Measurements from ENCODE around the gene DYNC1H1.

DYNC1H1 gene

GRCh38 chr14:101945171-101945570, 19.2 kb upstream of the DYNC1H1 start:
- DNase-seq, result no peak

- DNase-seq, result no peak
These were observed 16.8 kb upstream of the DYNC1H1 start for GRCh38 chr14:101947577-101947903.

- DNase-seq, result peak; percentile 100
These were observed 16.3 kb upstream of the DYNC1H1 start for GRCh38 chr14:101947904-101948665.

GRCh38 chr14:101948666-101949216, 15.6 kb upstream of the DYNC1H1 start:
- peak in 1 of 3 donors; percentile 34 for DNase-seq

- DNase-seq, result no peak
These were observed 14.3 kb upstream of the DYNC1H1 start for GRCh38 chr14:101950100-101950499.

GRCh38 chr14:101950516-101951215, 13.7 kb upstream of the DYNC1H1 start:
- no peak for DNase-seq

GRCh38 chr14:101953151-101953550, 11.2 kb upstream of the DYNC1H1 start:
- DNase-seq, result no peak

GRCh38 chr14:101954501-101954900, 9.9 kb upstream of the DYNC1H1 start:
- DNase-seq, result no peak

- no peak for DNase-seq
These were observed 8.6 kb upstream of the DYNC1H1 start for GRCh38 chr14:101955695-101956161.

- DNase-seq, result no peak
These were observed 8.0 kb upstream of the DYNC1H1 start for GRCh38 chr14:101956179-101956885.

- no peak for DNase-seq
These were observed 6.8 kb upstream of the DYNC1H1 start for GRCh38 chr14:101957406-101958234.

GRCh38 chr14:101958418-101959180, 5.8 kb upstream of the DYNC1H1 start:
- DNase-seq, result no peak

GRCh38 chr14:101959277-101959676, 5.1 kb upstream of the DYNC1H1 start:
- peak in 2 of 3 donors; percentile 33 to 39 for DNase-seq

GRCh38 chr14:101960225-101960624, 4.1 kb upstream of the DYNC1H1 start:
- DNase-seq, result peak; percentile 50 to 67 (median 55)

- peak; percentile 84 to 91 (median 88) for DNase-seq
These were observed 3.2 kb upstream of the DYNC1H1 start for GRCh38 chr14:101961011-101961721.

GRCh38 chr14:101961746-101962502, 2.4 kb upstream of the DYNC1H1 start:
- no peak for DNase-seq

- no peak for DNase-seq
These were observed 1.9 kb upstream of the DYNC1H1 start for GRCh38 chr14:101962503-101962874.

GRCh38 chr14:101963052-101963451, 1.3 kb upstream of the DYNC1H1 start:
- DNase-seq, result no peak

- no peak for DNase-seq
These were observed 597 bp upstream of the DYNC1H1 start for GRCh38 chr14:101963656-101964296.

- DNase-seq, result peak; percentile 87 to 91 (median 88)
These were observed 790 bp downstream of the DYNC1H1 start for GRCh38 chr14:101965181-101965544.

Data from suppressor macrophage treated with lipopolysaccharide for 1 hour (primary cell).